H9 (cell line): Measurements from ENCODE around the gene CROCC2. TPM values are rescaled to one million over a fixed set of nuclear protein-coding genes. Genes with fewer than 3 reads are reported as not detected.
A peak's percentile ranks its signal among the peaks of the same experiment; 100 is the strongest.

Source experiments
- DNase-seq: peaks from one replicate; pipeline ENCODE4 v3.0.0-alpha.2; 2017
- H2AFZ ChIP-seq: one replicate; pipeline ENCODE4 v1.6.1; 2013; ENCODE audit warnings: mild to moderate bottlenecking, low read length, control low read depth, moderate library complexity
- H2AK5ac ChIP-seq: 2 replicates; pipeline ENCODE4 v1.6.1; 2013; ENCODE audit warnings: low read length, control low read depth, mixed read lengths; ENCODE audit not compliant: insufficient read length
- H2BK120ac ChIP-seq: one replicate; pipeline ENCODE4 v1.6.1; 2013; ENCODE audit warnings: low read depth, mild to moderate bottlenecking, low read length, control low read depth, inconsistent platforms; ENCODE audit not compliant: poor library complexity, severe bottlenecking
- H2BK12ac ChIP-seq: 2 replicates; pipeline ENCODE4 v1.6.1; 2013; ENCODE audit warnings: low read length, control low read depth, mixed read lengths, low read depth; ENCODE audit not compliant: insufficient read length
- H2BK15ac ChIP-seq: 2 replicates; pipeline ENCODE4 v1.6.1; 2013; ENCODE audit warnings: low read depth, low read length, control low read depth
- H2BK20ac ChIP-seq: one replicate; pipeline ENCODE4 v1.6.1; 2013; ENCODE audit warnings: low read depth, mild to moderate bottlenecking, low read length, control low read depth, inconsistent platforms; ENCODE audit not compliant: poor library complexity, severe bottlenecking
- H2BK5ac ChIP-seq: 2 replicates; pipeline ENCODE4 v1.6.1; 2013; ENCODE audit warnings: low read length, control low read depth, mixed read lengths; ENCODE audit not compliant: insufficient read length
- H3K14ac ChIP-seq: 2 replicates; pipeline ENCODE4 v1.6.1; 2013; ENCODE audit warnings: low read length, control low read depth; ENCODE audit not compliant: insufficient read depth
- H3K18ac ChIP-seq: 2 replicates; pipeline ENCODE4 v1.6.1; 2013; ENCODE audit warnings: low read depth, mild to moderate bottlenecking, mixed read lengths, low read length, control low read depth; ENCODE audit not compliant: insufficient read length
- H3K23ac ChIP-seq: 2 replicates; pipeline ENCODE4 v1.6.1; 2013; ENCODE audit warnings: low read length, control low read depth, mixed read lengths, low read depth; ENCODE audit not compliant: insufficient read length
- H3K23me2 ChIP-seq: 2 replicates; pipeline ENCODE4 v1.6.1; 2013; ENCODE audit warnings: low read depth, mild to moderate bottlenecking, mixed read lengths, low read length, control low read depth; ENCODE audit not compliant: insufficient read length, poor library complexity, severe bottlenecking
- H3K27ac ChIP-seq: 2 replicates; pipeline ENCODE4 v1.5.1; 2013; ENCODE audit warnings: low read length, control low read depth, mixed read lengths, low read depth; ENCODE audit not compliant: insufficient read length
- H3K27me3 ChIP-seq: 2 replicates; pipeline ENCODE4 v1.6.1; 2013; ENCODE audit warnings: low read length, control low read depth, inconsistent platforms; ENCODE audit not compliant: insufficient read depth
- H3K4ac ChIP-seq: 2 replicates; pipeline ENCODE4 v1.6.1; 2013; ENCODE audit warnings: low read depth, mild to moderate bottlenecking, control low read depth, inconsistent platforms, low read length, moderate library complexity
- H3K4me1 ChIP-seq: 2 replicates; pipeline ENCODE4 v1.6.1; 2013; ENCODE audit warnings: low read length, control low read depth, inconsistent platforms; ENCODE audit not compliant: insufficient read depth
- H3K4me2 ChIP-seq: 2 replicates; pipeline ENCODE4 v1.6.1; 2013; ENCODE audit warnings: low read length, control low read depth, mixed read lengths; ENCODE audit not compliant: insufficient read length, insufficient read depth
- H3K56ac ChIP-seq: 2 replicates; pipeline ENCODE4 v1.6.1; 2013; ENCODE audit warnings: low read depth, mild to moderate bottlenecking, mixed read lengths, low read length, control low read depth; ENCODE audit not compliant: insufficient read length
- H3K79me1 ChIP-seq: 2 replicates; pipeline ENCODE4 v1.6.1; 2013; ENCODE audit warnings: low read depth, mild to moderate bottlenecking, moderate library complexity, low read length, control low read depth, inconsistent platforms; ENCODE audit not compliant: insufficient read depth, poor library complexity, severe bottlenecking
- H3K79me2 ChIP-seq: 2 replicates; pipeline ENCODE4 v1.6.1; 2013; ENCODE audit warnings: low read length, control low read depth, inconsistent platforms; ENCODE audit not compliant: insufficient read depth
- H3K9ac ChIP-seq: 2 replicates; pipeline ENCODE4 v1.6.1; 2013; ENCODE audit warnings: low read length, control low read depth, mixed read lengths; ENCODE audit not compliant: insufficient read length; ENCODE audit errors: extremely low read depth
- H3K9me3 ChIP-seq: one replicate; pipeline ENCODE4 v1.6.1; 2013; ENCODE audit warnings: low read depth, low read length, inconsistent platforms; ENCODE audit not compliant: control insufficient read depth
- H3T11ph ChIP-seq: one replicate; pipeline ENCODE4 v1.6.1; 2013; ENCODE audit warnings: mild to moderate bottlenecking, low read length, control low read depth, inconsistent platforms
- H4K20me1 ChIP-seq: one replicate; pipeline ENCODE4 v1.6.1; 2013; ENCODE audit not compliant: control insufficient read depth, insufficient read length, insufficient read depth
- H4K5ac ChIP-seq: 2 replicates; pipeline ENCODE4 v1.6.1; 2013; ENCODE audit warnings: low read depth, mild to moderate bottlenecking, mixed read lengths, low read length, control low read depth; ENCODE audit not compliant: insufficient read length
- H4K8ac ChIP-seq: replicated peaks from 2 replicates; pipeline ENCODE4 v1.6.1; 2013; ENCODE audit warnings: low read length, control low read depth, mixed read lengths, low read depth; ENCODE audit not compliant: insufficient read length
- H4K91ac ChIP-seq: 2 replicates; pipeline ENCODE4 v1.6.1; 2013; ENCODE audit warnings: low read depth, mild to moderate bottlenecking, moderate library complexity, mixed read lengths, low read length, control low read depth; ENCODE audit not compliant: insufficient read length
- H3K27ac Mint-ChIP-seq, 3 experiments: 2 replicates in 2 of 3; 3 replicates in 1 of 3; pipeline ENCODE4 v1.8.0; 2020 to 2021; ENCODE audit warnings: mixed read lengths in 3 of 3, mild to moderate bottlenecking in 1 of 3, moderate library complexity in 1 of 3
- H3K27me3 Mint-ChIP-seq: 2 replicates; pipeline ENCODE4 v1.8.0; 2021; ENCODE audit warnings: low read depth, mild to moderate bottlenecking, moderate library complexity, mixed read lengths
- H3K36me3 Mint-ChIP-seq, 3 experiments: 2 replicates in 2 of 3; 3 replicates in 1 of 3; pipeline ENCODE4 v1.8.0; 2020 to 2021; ENCODE audit warnings: low read depth in 3 of 3, mixed read lengths in 3 of 3; ENCODE audit not compliant: insufficient read depth in 1 of 3
- H3K4me1 Mint-ChIP-seq, 2 experiments: 2 replicates each; pipeline ENCODE4 v1.8.0; 2020; ENCODE audit warnings: mixed read lengths in 2 of 2
- H3K4me3 Mint-ChIP-seq, 2 experiments: 2 replicates in 1 of 2; 3 replicates in 1 of 2; pipeline ENCODE4 v1.8.0; 2020 to 2021; ENCODE audit warnings: mild to moderate bottlenecking in 2 of 2, mixed read lengths in 2 of 2, moderate library complexity in 1 of 2
- H3K9me3 Mint-ChIP-seq, 2 experiments: 2 replicates in 1 of 2; 3 replicates in 1 of 2; pipeline ENCODE4 v1.8.0; 2020; ENCODE audit warnings: mild to moderate bottlenecking in 2 of 2, mixed read lengths in 2 of 2, moderate library complexity in 1 of 2
- CTCF ChIP-seq: fragments of 200-600 bp; sonication (generic); conservative IDR thresholded peaks from 3 replicates; pipeline ENCODE4 v1.8.0; 2021; ENCODE audit warnings: antibody characterized with exemption, mild to moderate bottlenecking
- WGBS: extraction: QIAGEN DNeasy Blood & Tissue Kit; methylation state at CpG from one replicate; pipeline ENCODE4 v1.1.7; 2013; ENCODE audit warnings: missing lambda C conversion rate, low lambda C conversion rate, mixed read lengths; ENCODE audit not compliant: insufficient read length; ENCODE audit errors: extremely low coverage; 5-methylcytosine and 5-hydroxymethylcytosine counted together
- total RNA-seq: library from RNA; stranded (reverse); gene quantifications from 2 replicates; pipeline ENCODE4 v1.2.1, GENCODE V29; 2021

Gene CROCC2
- total RNA-seq, 1 experiment from 2014 or later: not detected

GRCh38 chr2:240922245-240922981 lies 16.3 kb downstream of the CROCC2 start:
- Histone ChIP-seq H3K14ac (no peak overlapping the region), H2AK5ac (no peak overlapping the region), H2BK15ac (no peak overlapping the region), H4K91ac (no peak overlapping the region), H3T11ph (no peak overlapping the region), H3K79me1 (no peaks in the 10 kb centered on the region), H2BK120ac (no peak overlapping the region), H3K56ac (no peak overlapping the region), H3K79me2 (no peaks in the 10 kb centered on the region), H2BK12ac (no peak overlapping the region), H3K4ac (no peak overlapping the region), H3K18ac (no peak overlapping the region), H2AFZ (no peak overlapping the region), H4K5ac (no peak overlapping the region), H2BK20ac (no peak overlapping the region), H3K23me2 (no peaks in the 10 kb centered on the region), H4K8ac (no peak overlapping the region), H3K9ac (no peak overlapping the region), H3K9me3 (no peaks in the 10 kb centered on the region), H3K27ac (no peak overlapping the region), H3K23ac (no peak overlapping the region), H4K20me1 (no peaks in the 10 kb centered on the region), H3K27me3 (no peaks in the 10 kb centered on the region), H3K4me2 (no peak overlapping the region), H2BK5ac (no peak overlapping the region), H3K4me1 (no peaks in the 10 kb centered on the region)
- H3K4me3 Mint-ChIP-seq: no peak overlapping the region
- WGBS: no CpG with 5 or more reads among the region's 18 CpGs
- H3K27ac Mint-ChIP-seq: no peak overlapping the region
- H3K36me3 Mint-ChIP-seq: no peaks in the 10 kb centered on the region
- no peaks in the 10 kb centered on the region; a peak in 1 of 4 replicates for H3K4me1 Mint-ChIP-seq
- H3K27me3 Mint-ChIP-seq: no peaks in the 10 kb centered on the region; the same call in 1 of the 2 replicates
- TF ChIP-seq CTCF: no peak
- no peaks in the 10 kb centered on the region for H3K9me3 Mint-ChIP-seq
- DNase-seq: peak; percentile 23
